Tibial artery (tissue), 4 donors: ENCODE results near the gene SNX8.
"Not testable (repeated sequence)": the region's sequence is repeated elsewhere in the genome, so short reads cannot be mapped to it uniquely, and the experiment has no call there.

Experiments used
- DNase-seq, 2 donors: peaks; one replicate each; pipeline ENCODE4 v3.0.0-alpha.2; 2019
- H3K27ac ChIP-seq, 2 donors: fragments of 200-600 bp; sonication (generic) in 1 of 2; 1 replicate in 1 of 2; 2 replicates in 1 of 2; pipeline ENCODE4 v1.5.1; 2018 to 2019; ENCODE audit warnings: mild to moderate bottlenecking in 1 of 2
- H3K27me3 ChIP-seq, 2 donors: fragments of 200-600 bp; sonication (generic) in 1 of 2; one replicate each; pipeline versions ENCODE4 v1.5.1 to v1.6.0; 2016 to 2019
- H3K36me3 ChIP-seq, 3 donors: fragments of 200-600 bp; sonication (generic) in 2 of 3; one replicate each; pipeline ENCODE4 v1.5.1; 2016 to 2019; ENCODE audit warnings: mild to moderate bottlenecking in 2 of 3
- H3K4me1 ChIP-seq, 4 donors: fragments of 200-600 bp; sonication (generic) in 2 of 4; 1 replicate in 3 of 4; 2 replicates in 1 of 4; pipeline ENCODE4 v1.5.1; 2016 to 2019
- H3K4me3 ChIP-seq, 2 donors: fragments of 200-600 bp; sonication (generic) in 1 of 2; 1 replicate in 1 of 2; 2 replicates in 1 of 2; pipeline ENCODE4 v1.5.1; 2018 to 2019; ENCODE audit warnings: mild to moderate bottlenecking in 2 of 2
- H3K9me3 ChIP-seq, 3 donors: fragments of 200-600 bp; sonication (generic) in 1 of 3; one replicate each; pipeline ENCODE4 v1.5.1; 2016 to 2019
- intact Hi-C: fragments of 100-400 bp; cut with DNase I; formaldehyde crosslinking; loops from one replicate; pipeline ENCODE4 v1.15.0; 2023; ENCODE audit warnings: low total_unique reads
- TF ChIP-seq, protein P1 (sequence below), 2 experiments: fragments of 200-600 bp in 1 of 2; fragments of 450-650 bp in 1 of 2; IDR thresholded peaks; one replicate each; pipeline ENCODE4 v1.5.1; 2017 to 2019; ENCODE audit warnings: antibody characterized with exemption in 2 of 2, mild to moderate bottlenecking in 1 of 2, moderate library complexity in 1 of 2

Gene SNX8

DNA sequence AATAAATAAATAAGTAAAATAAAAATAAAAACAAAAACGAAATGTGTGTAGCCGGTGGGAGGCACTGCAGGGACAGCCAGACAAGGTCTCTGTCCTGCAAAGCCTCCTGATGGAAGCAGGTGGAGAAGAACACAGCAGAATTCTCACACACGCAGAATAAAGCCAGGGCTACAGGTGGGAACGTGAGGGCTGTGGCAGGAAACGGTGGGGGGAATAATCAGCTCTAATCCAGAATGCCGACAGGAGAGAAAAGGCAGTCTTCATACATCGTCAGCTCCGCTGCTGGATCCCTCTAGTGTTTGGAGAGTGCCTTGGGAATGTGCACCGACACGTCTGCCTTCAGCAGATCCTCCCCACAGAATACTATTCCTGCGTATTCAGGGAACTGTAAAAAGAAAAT lies 6.8 kb upstream of the SNX8 start:
- H3K9me3 ChIP-seq: no peaks in the 10 kb centered on the region
- TF ChIP-seq, protein P1, sequence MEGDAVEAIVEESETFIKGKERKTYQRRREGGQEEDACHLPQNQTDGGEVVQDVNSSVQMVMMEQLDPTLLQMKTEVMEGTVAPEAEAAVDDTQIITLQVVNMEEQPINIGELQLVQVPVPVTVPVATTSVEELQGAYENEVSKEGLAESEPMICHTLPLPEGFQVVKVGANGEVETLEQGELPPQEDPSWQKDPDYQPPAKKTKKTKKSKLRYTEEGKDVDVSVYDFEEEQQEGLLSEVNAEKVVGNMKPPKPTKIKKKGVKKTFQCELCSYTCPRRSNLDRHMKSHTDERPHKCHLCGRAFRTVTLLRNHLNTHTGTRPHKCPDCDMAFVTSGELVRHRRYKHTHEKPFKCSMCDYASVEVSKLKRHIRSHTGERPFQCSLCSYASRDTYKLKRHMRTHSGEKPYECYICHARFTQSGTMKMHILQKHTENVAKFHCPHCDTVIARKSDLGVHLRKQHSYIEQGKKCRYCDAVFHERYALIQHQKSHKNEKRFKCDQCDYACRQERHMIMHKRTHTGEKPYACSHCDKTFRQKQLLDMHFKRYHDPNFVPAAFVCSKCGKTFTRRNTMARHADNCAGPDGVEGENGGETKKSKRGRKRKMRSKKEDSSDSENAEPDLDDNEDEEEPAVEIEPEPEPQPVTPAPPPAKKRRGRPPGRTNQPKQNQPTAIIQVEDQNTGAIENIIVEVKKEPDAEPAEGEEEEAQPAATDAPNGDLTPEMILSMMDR (IDR thresholded peaks at IDR 0.05): no peak
- no peaks in the 10 kb centered on the region for H3K4me1 ChIP-seq
- no peak for DNase-seq
- no peaks in the 10 kb centered on the region for H3K36me3 ChIP-seq
- intact Hi-C loops: no loop called here
- no peaks in the 10 kb centered on the region for H3K27me3 ChIP-seq
- no peak overlapping the region for H3K27ac ChIP-seq
- no peak overlapping the region for H3K4me3 ChIP-seq

DNA sequence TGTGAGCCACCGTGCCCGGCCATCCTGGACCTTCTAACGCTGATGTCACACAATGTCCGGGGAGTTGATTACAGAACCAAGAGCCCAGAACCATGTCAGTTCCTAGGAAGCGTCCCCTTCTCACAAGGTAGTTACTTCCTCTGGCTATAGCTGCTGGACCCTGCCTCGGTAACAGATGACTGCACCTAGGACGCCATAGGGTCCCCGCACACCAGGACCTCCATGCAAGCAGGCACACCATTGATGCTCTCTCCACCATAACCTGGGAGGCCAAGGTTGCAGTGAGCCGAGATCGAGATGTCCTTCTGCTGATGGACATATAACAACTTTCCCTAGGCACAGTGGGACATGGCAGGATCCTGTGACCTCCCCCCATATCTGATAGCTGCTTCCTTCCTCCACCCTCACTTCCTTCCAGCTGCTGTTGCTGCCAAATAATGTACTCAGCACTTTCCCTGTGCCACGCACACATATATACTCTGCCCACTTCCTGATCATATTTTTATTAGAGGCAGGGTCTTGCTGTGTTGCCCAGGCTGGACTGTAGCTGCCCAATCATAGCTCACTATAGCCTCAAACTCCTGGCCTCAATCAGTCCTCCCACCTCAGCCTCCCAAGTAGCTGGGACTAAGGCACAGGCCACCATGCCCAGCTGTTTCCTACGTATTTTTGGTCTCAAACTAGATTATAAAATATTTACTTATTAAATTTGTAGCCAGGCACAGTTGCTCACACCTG lies 3.5 kb upstream of the SNX8 start:
- DNase-seq: no peak
- peaks cover 0 to 10% (median 6%) of the 10 kb centered on the region in 4 donors for H3K4me1 ChIP-seq
- intact Hi-C loops: loop anchor here (10.0 kb wide), 1 partner anchor 83 kb away; the partner anchor contains the start of gene MAD1L1
- no peaks in the 10 kb centered on the region for H3K36me3 ChIP-seq
- no peak overlapping the region for H3K4me3 ChIP-seq
- no peak overlapping the region for H3K27ac ChIP-seq
- TF ChIP-seq, protein P1 (IDR thresholded peaks at IDR 0.05): no peak
- no peaks in the 10 kb centered on the region for H3K9me3 ChIP-seq
- H3K27me3 ChIP-seq: no peaks in the 10 kb centered on the region

DNA sequence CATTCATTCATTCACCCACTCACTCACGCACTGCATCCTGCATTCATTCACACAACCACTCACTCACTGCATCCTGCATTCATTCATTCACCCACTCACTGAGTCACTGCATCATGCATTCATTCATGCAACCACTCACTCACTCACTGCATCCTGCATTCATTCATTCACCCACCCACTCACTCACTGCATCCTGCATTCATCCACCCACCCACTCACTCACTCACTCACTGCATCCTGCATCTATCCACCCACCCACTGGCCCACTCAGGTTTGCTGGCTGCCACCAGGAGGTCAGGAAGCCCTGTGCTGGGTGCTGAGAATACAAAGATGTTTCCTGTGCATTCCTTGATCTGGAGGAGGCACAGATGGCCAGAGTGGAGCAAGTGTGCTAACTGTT lies 2.3 kb upstream of the SNX8 start:
- DNase-seq: no peak
- peaks cover 0 to 10% (median 6%) of the 10 kb centered on the region in 4 donors for H3K4me1 ChIP-seq
- H3K9me3 ChIP-seq: no peaks in the 10 kb centered on the region
- H3K27ac ChIP-seq: no peak overlapping the region
- H3K36me3 ChIP-seq: no peaks in the 10 kb centered on the region
- TF ChIP-seq, protein P1 (IDR thresholded peaks at IDR 0.05): no peak
- no peak overlapping the region for H3K4me3 ChIP-seq
- intact Hi-C loops: loop anchor here (10.0 kb wide), 1 partner anchor 82 kb away; the partner anchor contains the start of gene MAD1L1
- H3K27me3 ChIP-seq: no peaks in the 10 kb centered on the region

DNA sequence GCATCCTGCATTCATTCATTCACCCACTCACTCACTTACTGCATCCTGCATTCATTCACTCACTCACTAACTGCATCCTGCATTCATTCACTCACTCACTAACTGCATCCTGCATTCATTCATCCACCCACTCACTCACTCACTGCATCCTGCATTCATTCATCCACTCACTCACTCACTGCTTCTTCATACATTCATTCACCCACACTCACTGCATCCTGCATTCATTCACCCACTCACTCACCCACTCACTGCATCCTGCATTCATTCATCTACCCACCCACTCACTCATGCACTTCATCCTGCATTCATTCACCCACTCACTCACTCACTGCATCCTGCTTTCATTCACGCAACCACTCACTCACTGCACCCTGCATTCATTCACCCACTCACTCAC lies 1.5 kb upstream of the SNX8 start:
- Histone ChIP-seq H3K4me3 (no peak overlapping the region), H3K27ac (no peak overlapping the region), H3K27me3 (no peaks in the 10 kb centered on the region), H3K4me1 (peaks cover 0 to 10% (median 6%) of the 10 kb centered on the region in 4 donors), H3K9me3 (no peaks in the 10 kb centered on the region), H3K36me3 (no peaks in the 10 kb centered on the region)
- intact Hi-C loops: loop anchor here (10.0 kb wide), 1 partner anchor 81 kb away; the partner anchor contains the start of gene MAD1L1
- TF ChIP-seq, protein P1 (IDR thresholded peaks at IDR 0.05): no peak
- no peak for DNase-seq

DNA sequence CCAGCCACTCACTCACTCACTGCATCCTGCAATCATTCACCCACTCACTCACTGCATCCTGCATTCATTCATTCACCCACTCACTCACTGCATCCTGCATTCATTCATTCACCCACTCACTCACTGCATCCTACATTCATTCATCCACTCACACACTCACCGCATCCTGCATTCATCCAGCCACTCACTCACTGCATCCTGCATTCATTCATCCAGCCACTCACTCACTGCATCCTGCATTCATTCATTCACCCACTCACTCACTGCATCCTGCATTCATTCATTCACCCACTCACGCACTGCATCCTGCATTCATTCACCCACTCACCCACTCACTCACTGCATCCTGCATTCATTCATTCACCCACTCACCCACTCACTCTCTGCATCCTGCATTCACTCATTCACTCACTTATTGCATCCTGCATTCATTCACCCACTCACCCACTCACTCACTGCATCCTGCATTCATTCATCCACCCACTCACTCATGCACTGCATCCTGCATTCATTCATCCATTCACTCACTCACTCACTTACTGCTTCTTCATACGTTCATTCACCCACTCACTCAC lies 802 bp upstream of the SNX8 start:
- not testable (repeated sequence) for DNase-seq, H3K36me3 ChIP-seq, H3K4me1 ChIP-seq, H3K9me3 ChIP-seq, H3K27me3 ChIP-seq, H3K27ac ChIP-seq
- intact Hi-C loops: loop anchor here (5.0 to 10.0 kb wide), 3 partner anchors 37 to 813 kb away; partner anchors contain the start of genes EIF3B, INTS1 and MAD1L1
- H3K4me3 ChIP-seq: peak overlapping the region; percentile 95
